Pancreas (tissue), 10 donors: ENCODE results near the gene EXOC4. TPM values are rescaled to one million over a fixed set of nuclear protein-coding genes. Genes with fewer than 3 reads are reported as not detected.

Experiments
- ATAC-seq, 4 donors: fragments of 200-7000 bp; cut with Tn5 transposase; one replicate each; pipeline versions ENCODE4 v1.8.0 to v1.9.1; 2020; ENCODE audit warnings: mild to moderate bottlenecking in 4 of 4, moderate library complexity in 4 of 4
- DNase-seq, 6 donors: peaks; one replicate each; pipeline ENCODE4 v3.0.0-alpha.2; 2020
- FAIRE-seq: peaks from 2 replicates; lab custom pipeline; 2012; peaks lifted over from hg19 to GRCh38; lab: Jason Lieb, UNC
- H3K27ac ChIP-seq, 4 donors: fragments of 200-600 bp; sonication (generic); 1 replicate in 3 of 4; 2 replicates in 1 of 4; pipeline versions ENCODE4 v1.5.0 to v1.8.0; 2020
- H3K27me3 ChIP-seq, 4 donors: fragments of 200-600 bp; one replicate each; pipeline ENCODE4 v1.8.0; 2021
- H3K36me3 ChIP-seq, 3 donors: fragments of 200-600 bp; sonication (generic) in 1 of 3; one replicate each; pipeline versions ENCODE4 v1.5.0 to v1.8.0; 2020 to 2021
- H3K4me1 ChIP-seq, 3 donors: fragments of 200-600 bp; one replicate each; pipeline ENCODE4 v1.8.0; 2021
- H3K4me3 ChIP-seq, 4 donors: fragments of 200-600 bp; sonication (generic) in 2 of 4; one replicate each; pipeline versions ENCODE4 v1.5.0 to v1.8.0; 2020 to 2021
- H3K9me3 ChIP-seq, 4 donors: fragments of 200-600 bp; one replicate each; pipeline ENCODE4 v1.8.0; 2021
- whole genome bisulfite sequencing, 2 donors: extraction: QIAGEN DNeasy Blood & Tissue Kit; methylation state at CpG; one replicate each; pipeline ENCODE4 v1.1.7; 2013; 5-methylcytosine and 5-hydroxymethylcytosine counted together
- intact Hi-C, 3 donors: fragments of 100-400 bp; cut with DNase I; formaldehyde crosslinking; loops; one replicate each; pipeline versions ENCODE4 v1.11.1 to v1.14.2; 2022
- polyA plus RNA-seq, 2 donors: library from polyadenylated mRNA; stranded (reverse); fragments of 200-250 nt; gene quantifications; one replicate each; pipeline ENCODE4 v1.2.3, GENCODE V29; 2013
- total RNA-seq, 6 donors: library from RNA; stranded (reverse); fragmentation: NEBNext Ultra II Directional in 4 of 6; extraction: Animal tissue kit (Norgen Biotek cat#: 25700) in 4 of 6; gene quantifications; one replicate each; pipeline versions ENCODE4 v1.2.1 to v1.2.4, GENCODE V29; 2021 to 2023
- TF ChIP-seq, protein P1 (sequence below), 4 donors: fragments of 200-600 bp; sonication (generic) in 3 of 4; IDR thresholded peaks; one replicate each; pipeline versions ENCODE4 v1.5.0 to v1.8.0; 2021; ENCODE audit warnings: antibody characterized with exemption in 4 of 4
- donor health status: healthy with polysubstance abuse.
- donor health status: DM: no; HTN: no; CAD: no; lungs with moderate emphysema.
- donor health status: DM: no; HTN: no; CAD: no.
- donor health status: control.
- donor health status: control.
- donor health status: Bipolar disorder and iron deficiency.
- donor health status: DM: yes; HTN: yes; CAD: no.
- donor health status: DM: no; HTN: no; CAD: no.
- donor health status: DM: no; HTN: no; CAD: no.
- donor health status: DM: yes; HTN: yes; CAD: no.

The EXOC4 gene
- total and polyA plus RNA-seq, 8 donors, result 13.4 to 81.2 (median 53.8) TPM

DNA sequence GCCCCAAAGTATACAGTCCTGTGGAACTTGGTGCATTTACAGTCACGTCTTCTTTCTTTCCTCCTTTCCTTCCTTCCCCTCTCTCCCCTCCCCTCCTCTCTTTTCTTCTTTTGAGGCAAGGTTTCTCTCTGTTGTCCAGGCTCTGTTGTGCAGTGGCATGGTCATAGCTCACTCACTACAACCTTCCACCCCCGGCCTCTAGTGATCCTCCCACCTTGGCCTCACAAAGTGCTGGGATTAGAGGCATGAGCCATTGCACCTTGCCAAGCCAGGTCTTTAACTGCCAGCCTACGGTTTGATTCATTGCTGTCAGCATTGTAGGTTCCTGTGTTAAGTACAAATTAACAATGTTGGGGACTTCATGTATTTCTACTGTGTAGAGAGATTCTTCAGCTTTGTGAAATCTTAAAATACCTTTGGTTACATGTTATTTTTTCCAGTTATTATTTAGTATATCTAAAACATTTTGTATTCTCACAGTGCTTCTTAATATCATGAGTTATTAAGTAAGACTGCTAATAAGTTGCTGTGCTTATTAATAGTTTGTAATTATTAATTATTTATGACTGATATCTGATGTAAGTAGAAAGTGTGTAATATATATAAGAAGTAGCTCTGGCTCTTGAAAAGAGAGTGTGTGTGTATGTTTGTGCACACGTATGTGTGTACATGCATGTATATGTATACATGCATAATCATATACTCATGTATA, 320.8 kb downstream of the EXOC4 start:
- DNase-seq (no peak), FAIRE-seq (no peak), ATAC-seq (no peak)
- WGBS, 2 donors, result 87 to 88% methylated on average over 4 of the region's 4 CpGs
- Histone ChIP-seq H3K27me3 (no peaks in the 10 kb centered on the region), H3K9me3 (no peaks in the 10 kb centered on the region), H3K27ac (no peak overlapping the region), H3K36me3 (no peaks in the 10 kb centered on the region), H3K4me1 (peaks cover 0 to 8% (median 3%) of the 10 kb centered on the region in 3 donors), H3K4me3 (no peak overlapping the region)
- TF ChIP-seq, protein P1, sequence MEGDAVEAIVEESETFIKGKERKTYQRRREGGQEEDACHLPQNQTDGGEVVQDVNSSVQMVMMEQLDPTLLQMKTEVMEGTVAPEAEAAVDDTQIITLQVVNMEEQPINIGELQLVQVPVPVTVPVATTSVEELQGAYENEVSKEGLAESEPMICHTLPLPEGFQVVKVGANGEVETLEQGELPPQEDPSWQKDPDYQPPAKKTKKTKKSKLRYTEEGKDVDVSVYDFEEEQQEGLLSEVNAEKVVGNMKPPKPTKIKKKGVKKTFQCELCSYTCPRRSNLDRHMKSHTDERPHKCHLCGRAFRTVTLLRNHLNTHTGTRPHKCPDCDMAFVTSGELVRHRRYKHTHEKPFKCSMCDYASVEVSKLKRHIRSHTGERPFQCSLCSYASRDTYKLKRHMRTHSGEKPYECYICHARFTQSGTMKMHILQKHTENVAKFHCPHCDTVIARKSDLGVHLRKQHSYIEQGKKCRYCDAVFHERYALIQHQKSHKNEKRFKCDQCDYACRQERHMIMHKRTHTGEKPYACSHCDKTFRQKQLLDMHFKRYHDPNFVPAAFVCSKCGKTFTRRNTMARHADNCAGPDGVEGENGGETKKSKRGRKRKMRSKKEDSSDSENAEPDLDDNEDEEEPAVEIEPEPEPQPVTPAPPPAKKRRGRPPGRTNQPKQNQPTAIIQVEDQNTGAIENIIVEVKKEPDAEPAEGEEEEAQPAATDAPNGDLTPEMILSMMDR (IDR thresholded peaks at IDR 0.05), result no peak
- intact Hi-C loops, result no loop called here

DNA sequence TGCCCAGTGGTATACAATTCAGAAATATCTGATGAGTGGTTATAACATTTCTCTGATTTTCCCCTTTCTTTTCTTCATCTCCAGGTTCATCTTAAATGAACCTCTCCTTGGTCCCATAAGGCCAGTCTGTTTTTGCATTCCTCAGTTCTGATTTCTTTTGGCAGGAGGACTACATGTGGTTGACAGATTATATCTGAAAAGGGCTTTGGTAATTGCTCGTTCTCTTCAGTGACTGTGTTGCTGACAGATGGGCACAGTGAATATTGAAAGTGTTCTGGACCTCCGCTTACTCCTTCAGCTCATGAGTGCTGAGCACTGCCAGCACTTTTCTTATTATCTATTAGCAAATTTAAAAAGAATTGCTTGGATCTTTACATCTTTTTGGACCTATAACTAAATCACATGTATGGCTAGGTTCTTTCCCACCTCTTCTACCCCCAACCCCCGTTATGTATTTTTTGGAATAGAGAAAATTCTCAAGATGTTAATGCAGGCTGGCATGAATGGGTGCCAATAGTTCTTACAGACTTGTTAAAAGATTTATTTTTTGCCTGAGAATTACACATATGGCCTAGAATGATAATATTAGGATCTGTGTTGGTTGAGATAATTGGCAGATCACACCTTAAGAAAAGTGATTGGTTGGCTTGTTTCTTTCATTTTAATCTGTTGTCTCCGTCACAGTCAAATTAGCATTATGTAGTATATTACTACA, 323.0 kb downstream of the EXOC4 start:
- no peak overlapping the region for H3K27ac ChIP-seq
- no peak overlapping the region for H3K4me3 ChIP-seq
- no peak for FAIRE-seq
- ATAC-seq, result peak in 2 of 4 donors; percentile 25 to 26
- DNase-seq, result no peak
- H3K36me3 ChIP-seq, result no peaks in the 10 kb centered on the region
- TF ChIP-seq, protein P1 (IDR thresholded peaks at IDR 0.05), result no peak
- H3K9me3 ChIP-seq, result no peaks in the 10 kb centered on the region
- no peaks in the 10 kb centered on the region for H3K27me3 ChIP-seq
- intact Hi-C loops, result no loop called here
- peaks cover 0 to 5% (median 3%) of the 10 kb centered on the region in 3 donors for H3K4me1 ChIP-seq
- 56 to 57% methylated on average over 4 of the region's 4 CpGs for WGBS, 2 donors

DNA sequence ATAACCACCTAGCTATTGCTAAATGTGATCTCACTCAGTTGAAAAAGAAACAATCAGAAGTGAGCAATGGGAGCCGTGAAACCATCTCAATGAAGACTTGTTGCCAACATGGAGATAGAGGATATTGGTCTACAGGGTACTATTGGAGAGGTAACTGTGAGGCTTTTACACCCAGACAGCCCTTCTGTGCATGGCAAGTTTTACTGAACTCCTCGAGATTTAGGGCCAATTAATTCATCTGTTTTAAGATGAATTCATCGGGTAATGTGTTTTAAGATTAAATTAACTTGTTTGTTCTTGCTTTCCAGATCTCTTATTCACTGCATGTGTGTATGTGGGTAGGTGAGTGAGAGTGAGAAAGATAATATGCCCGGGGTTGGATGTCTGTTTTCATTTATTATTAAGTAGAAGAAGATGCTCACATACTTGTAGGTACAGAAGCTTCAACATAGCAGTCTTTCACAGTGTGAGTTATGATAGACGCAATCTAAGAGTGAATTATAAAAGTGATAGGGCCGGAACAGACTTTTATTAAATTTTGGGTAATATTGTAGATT, 323.8 kb downstream of the EXOC4 start:
- Histone ChIP-seq H3K36me3 (no peaks in the 10 kb centered on the region), H3K27me3 (no peaks in the 10 kb centered on the region), H3K9me3 (no peaks in the 10 kb centered on the region), H3K4me3 (no peak overlapping the region), H3K4me1 (peaks cover 0 to 5% (median 3%) of the 10 kb centered on the region in 3 donors), H3K27ac (no peak overlapping the region)
- 87 to 89% methylated on average over 6 of the region's 6 CpGs for WGBS, 2 donors
- no peak for ATAC-seq
- intact Hi-C loops, result no loop called here
- no peak for DNase-seq
- no peak for FAIRE-seq
- TF ChIP-seq, protein P1 (IDR thresholded peaks at IDR 0.05), result no peak

DNA sequence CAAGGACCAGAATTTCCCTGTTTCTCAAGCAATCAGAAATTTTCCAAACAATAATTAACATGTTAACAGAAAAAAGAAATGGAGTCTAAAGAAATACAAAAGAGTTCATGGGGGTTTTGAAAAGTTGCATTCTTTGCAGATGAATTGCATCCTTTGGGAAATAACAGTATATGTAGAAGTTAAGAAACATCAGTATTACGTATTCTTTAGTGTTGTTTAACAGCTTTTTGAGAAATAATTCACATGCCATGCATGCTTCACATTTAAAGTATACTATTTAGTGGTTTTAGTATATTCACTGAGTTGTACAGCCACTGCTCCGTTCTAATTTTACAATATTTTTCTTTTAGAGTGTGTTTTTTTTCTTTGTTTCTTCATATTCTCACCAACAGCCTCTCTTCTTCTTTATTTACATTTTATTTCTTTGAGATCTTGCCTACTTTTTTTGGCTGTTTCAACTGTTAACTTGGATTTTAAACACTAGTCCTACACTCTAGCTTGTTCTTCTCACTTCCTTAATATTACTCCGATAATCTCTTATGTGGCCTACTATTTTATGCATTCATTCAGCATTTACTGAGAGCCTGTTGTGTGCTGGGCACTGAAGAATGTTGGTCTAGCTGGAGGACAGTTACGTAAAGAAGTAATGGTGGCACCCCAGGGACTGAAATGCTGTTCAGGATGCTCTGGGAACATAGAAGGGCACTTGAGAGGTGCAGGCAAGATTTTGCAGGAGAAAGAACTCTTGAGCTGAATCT, 330.1 kb downstream of the EXOC4 start:
- DNase-seq (no peak), FAIRE-seq (no peak), ATAC-seq (no peak)
- peaks cover 0 to 3% (median 0%) of the 10 kb centered on the region in 3 donors for H3K4me1 ChIP-seq
- TF ChIP-seq, protein P1 (IDR thresholded peaks at IDR 0.05), result no peak
- no peak overlapping the region for H3K27ac ChIP-seq
- no peak overlapping the region for H3K4me3 ChIP-seq
- 85 to 97% methylated on average over 4 of the region's 4 CpGs for WGBS, 2 donors
- no peaks in the 10 kb centered on the region for H3K27me3 ChIP-seq
- no peaks in the 10 kb centered on the region for H3K9me3 ChIP-seq
- no peaks in the 10 kb centered on the region for H3K36me3 ChIP-seq
- intact Hi-C loops, result no loop called here
